MM.1S (cell line): ENCODE measurements around the gene PIN1.

Experiments
- EZH2phosphoT487 ChIP-seq: fragments of 300-600 bp; sonication (generic); IDR thresholded peaks from 2 replicates; pipeline ENCODE4 v1.6.1; 2018; ENCODE audit warnings: antibody characterized with exemption, low read length
- TF ChIP-seq, protein P1 (sequence below): fragments of 300-600 bp; sonication (generic); IDR thresholded peaks from 2 replicates; pipeline ENCODE4 v1.5.1; 2016; ENCODE audit warnings: antibody characterized with exemption, low read length, mixed read lengths

DNA sequence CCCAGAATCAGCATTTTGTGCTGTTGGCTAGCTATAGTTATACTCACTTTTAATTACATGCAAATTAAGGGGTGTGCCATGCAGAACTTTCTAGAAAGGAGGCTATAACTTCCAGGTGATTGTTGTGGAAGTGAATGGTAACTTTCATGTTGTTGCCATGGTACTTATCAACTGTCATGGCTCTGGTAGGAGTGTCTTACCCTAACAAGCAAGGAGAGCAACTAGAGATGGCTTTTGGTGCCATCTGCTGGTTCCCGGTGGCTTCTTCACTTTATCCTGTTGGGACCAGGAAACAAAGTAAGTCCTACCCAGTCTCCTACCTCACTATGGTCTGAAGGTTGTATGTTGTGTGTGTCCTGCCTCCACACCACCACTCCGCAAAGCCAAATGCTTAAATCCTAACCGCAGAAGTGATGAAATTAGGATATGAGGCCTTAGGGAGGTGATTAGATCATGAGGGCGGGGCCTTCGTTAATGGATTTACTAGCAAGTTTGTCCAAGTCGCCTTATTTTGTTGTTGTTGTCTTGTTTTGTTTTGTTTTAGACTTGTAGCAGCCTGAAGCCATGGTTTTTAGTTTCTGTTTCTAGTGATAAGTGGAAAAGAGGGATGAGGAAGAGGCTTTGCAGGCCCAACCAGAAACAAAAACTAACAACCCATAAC is 38.9 kb upstream of the PIN1 start:
- TF ChIP-seq, protein P1, sequence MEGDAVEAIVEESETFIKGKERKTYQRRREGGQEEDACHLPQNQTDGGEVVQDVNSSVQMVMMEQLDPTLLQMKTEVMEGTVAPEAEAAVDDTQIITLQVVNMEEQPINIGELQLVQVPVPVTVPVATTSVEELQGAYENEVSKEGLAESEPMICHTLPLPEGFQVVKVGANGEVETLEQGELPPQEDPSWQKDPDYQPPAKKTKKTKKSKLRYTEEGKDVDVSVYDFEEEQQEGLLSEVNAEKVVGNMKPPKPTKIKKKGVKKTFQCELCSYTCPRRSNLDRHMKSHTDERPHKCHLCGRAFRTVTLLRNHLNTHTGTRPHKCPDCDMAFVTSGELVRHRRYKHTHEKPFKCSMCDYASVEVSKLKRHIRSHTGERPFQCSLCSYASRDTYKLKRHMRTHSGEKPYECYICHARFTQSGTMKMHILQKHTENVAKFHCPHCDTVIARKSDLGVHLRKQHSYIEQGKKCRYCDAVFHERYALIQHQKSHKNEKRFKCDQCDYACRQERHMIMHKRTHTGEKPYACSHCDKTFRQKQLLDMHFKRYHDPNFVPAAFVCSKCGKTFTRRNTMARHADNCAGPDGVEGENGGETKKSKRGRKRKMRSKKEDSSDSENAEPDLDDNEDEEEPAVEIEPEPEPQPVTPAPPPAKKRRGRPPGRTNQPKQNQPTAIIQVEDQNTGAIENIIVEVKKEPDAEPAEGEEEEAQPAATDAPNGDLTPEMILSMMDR = peak; percentile 89
- TF ChIP-seq EZH2phosphoT487 = no peak
